ENCODE data around the gene L3MBTL3. TPM values are rescaled to one million over a fixed set of nuclear protein-coding genes. Genes with fewer than 3 reads are reported as not detected.

L3MBTL3 gene
- total RNA-seq, 1 experiment from 2014 or later = 31.5 TPM

DNA sequence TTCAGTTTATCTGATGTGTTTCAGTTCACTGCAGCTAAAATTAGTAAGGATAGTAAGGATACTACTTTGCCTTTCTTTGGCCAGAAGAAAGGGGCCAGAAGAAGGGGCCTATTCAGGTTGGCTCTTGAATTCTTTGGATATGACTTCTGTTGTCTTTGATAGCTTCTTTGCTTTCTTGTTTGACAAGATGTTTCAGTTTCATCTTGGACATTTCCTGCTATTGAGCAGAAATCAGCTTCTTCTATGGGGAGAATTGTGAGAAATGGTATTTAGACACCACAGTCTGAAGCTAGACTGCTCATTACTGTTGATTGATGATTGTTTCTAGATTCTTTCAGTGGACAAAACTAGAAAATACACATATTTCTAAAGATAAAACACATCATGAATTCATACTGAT lies 23.2 kb downstream of the L3MBTL3 start (continued):
- TF ChIP-seq YY1 (IDR thresholded peaks at IDR 0.05; ENCODE audit: extremely low read depth, insufficient replicate concordance, low read depth, low read length) (no peak), SIN3A (IDR thresholded peaks at IDR 0.05; ENCODE audit: low read depth) (no peak), CBX3 (IDR thresholded peaks at IDR 0.05; ENCODE audit: low read depth) (no peak), POLR2AphosphoS5 (IDR thresholded peaks at IDR 0.05; ENCODE audit: low read depth, low read length) (no peak), RAD21 (IDR thresholded peaks at IDR 0.05; ENCODE audit: low read depth) (no peak), JUND (IDR thresholded peaks at IDR 0.05) (no peak), SRF (IDR thresholded peaks at IDR 0.05; ENCODE audit: low read depth) (no peak), FOSL1 (IDR thresholded peaks at IDR 0.05; ENCODE audit: low read depth) (no peak)
- TF ChIP-seq, protein P1, sequence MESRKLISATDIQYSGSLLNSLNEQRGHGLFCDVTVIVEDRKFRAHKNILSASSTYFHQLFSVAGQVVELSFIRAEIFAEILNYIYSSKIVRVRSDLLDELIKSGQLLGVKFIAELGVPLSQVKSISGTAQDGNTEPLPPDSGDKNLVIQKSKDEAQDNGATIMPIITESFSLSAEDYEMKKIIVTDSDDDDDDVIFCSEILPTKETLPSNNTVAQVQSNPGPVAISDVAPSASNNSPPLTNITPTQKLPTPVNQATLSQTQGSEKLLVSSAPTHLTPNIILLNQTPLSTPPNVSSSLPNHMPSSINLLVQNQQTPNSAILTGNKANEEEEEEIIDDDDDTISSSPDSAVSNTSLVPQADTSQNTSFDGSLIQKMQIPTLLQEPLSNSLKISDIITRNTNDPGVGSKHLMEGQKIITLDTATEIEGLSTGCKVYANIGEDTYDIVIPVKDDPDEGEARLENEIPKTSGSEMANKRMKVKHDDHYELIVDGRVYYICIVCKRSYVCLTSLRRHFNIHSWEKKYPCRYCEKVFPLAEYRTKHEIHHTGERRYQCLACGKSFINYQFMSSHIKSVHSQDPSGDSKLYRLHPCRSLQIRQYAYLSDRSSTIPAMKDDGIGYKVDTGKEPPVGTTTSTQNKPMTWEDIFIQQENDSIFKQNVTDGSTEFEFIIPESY (IDR thresholded peaks at IDR 0.05; ENCODE audit: extremely low read depth, insufficient replicate concordance, low read length) = no peak
- TF ChIP-seq, protein P2, sequence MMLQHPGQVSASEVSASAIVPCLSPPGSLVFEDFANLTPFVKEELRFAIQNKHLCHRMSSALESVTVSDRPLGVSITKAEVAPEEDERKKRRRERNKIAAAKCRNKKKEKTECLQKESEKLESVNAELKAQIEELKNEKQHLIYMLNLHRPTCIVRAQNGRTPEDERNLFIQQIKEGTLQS (IDR thresholded peaks at IDR 0.05) = no peak

DNA sequence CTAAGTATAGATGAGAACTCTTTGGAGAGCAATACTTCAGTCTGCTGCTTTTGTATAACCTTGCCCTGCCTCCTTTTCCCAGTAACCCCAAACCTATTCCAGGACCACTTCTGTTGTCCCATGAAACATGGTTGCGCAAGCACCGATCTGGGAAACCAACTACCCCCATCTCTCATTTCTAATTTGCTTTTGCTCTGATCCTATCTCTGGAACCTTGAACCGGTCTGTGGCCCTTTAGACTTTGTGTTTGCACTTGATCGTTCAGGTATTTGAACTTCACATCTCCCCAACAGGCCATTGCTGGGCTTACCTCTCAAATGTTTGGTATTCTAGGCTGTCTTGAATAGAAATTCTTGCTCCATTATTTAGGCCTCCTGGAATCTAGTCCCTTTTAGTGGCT lies 25.0 kb downstream of the L3MBTL3 start:
- no TSS peak for BruUV-seq (replicated peaks)
- intact Hi-C loops (cut with micrococcal nuclease) = no loop called here

More for the DNA sequence above, 25.0 kb downstream of the L3MBTL3 start:
- ChIA-PET RAD21 (ENCODE audit: low non-redundant PET in 1 of 2, low total read pairs in 2 of 2, uncharacterized antibody in 2 of 2, unreplicated experiment in 2 of 2) (no interaction called here), CTCF (no interaction called here), POLR2A (no interaction called here)
- Histone ChIP-seq H3K79me2 (ENCODE audit: insufficient read depth, low read length) (peaks cover 5% of the 10 kb centered on the region; the same call in 1 of the 2 replicates), H2AFZ (ENCODE audit: low read depth, low read length, poor library complexity, severe bottlenecking) (no peak overlapping the region), H4K20me1 (ENCODE audit: insufficient read depth) (no peaks in the 10 kb centered on the region), H3K9ac (ENCODE audit: low read length) (no peak overlapping the region), H3K36me3 (ENCODE audit: control insufficient read depth in 1 of 2, insufficient read depth in 2 of 2, low read length in 2 of 2) (no peaks in the 10 kb centered on the region; a peak in 1 of 4 replicates), H3K9me3 (ENCODE audit: control insufficient read depth in 1 of 2, insufficient read depth in 1 of 2, low read depth in 1 of 2, low read length in 2 of 2) (no peaks in the 10 kb centered on the region), H3K27ac (ENCODE audit: low read depth, low read length) (no peak overlapping the region), H3K4me3 (replicated peaks in 1 of 2; ENCODE audit: low read depth in 1 of 2, low read length in 2 of 2) (no peak overlapping the region), H3K27me3 (ENCODE audit: insufficient read depth, low read length) (no peaks in the 10 kb centered on the region), H3K9me2 (ENCODE audit: insufficient read depth) (0 out of 2 replicates have a peak, but pooled peaks cover 3% of the 10 kb centered on the region), H3K4me2 (ENCODE audit: low read length) (no peak overlapping the region), H3K4me1 (ENCODE audit: control insufficient read depth in 1 of 2, insufficient read depth in 2 of 2, low read length in 2 of 2) (no peaks in the 10 kb centered on the region)
- ATAC-seq (no peak), DNase-seq (ENCODE audit: low read depth, low spot score) (no peak)
- TF ChIP-seq SRF (IDR thresholded peaks at IDR 0.05; ENCODE audit: low read depth) = no peak
- no peak for TF ChIP-seq POLR2A (IDR thresholded peaks at IDR 0.05; ENCODE audit: borderline replicate concordance, extremely low read depth, insufficient read depth, insufficient read length)

All from HCT116 (cell line).